HG03558 (cell line): ENCODE data around the gene MTHFS.

Source experiments
- ATAC-seq: cut with Tn5 transposase; IDR thresholded peaks from one replicate; pipeline ENCODE4 v1.9.1; 2021; ENCODE audit warnings: moderate number of reproducible peaks; ENCODE audit not compliant: unreplicated experiment; ENCODE audit errors: extremely low read depth

Gene MTHFS

DNA sequence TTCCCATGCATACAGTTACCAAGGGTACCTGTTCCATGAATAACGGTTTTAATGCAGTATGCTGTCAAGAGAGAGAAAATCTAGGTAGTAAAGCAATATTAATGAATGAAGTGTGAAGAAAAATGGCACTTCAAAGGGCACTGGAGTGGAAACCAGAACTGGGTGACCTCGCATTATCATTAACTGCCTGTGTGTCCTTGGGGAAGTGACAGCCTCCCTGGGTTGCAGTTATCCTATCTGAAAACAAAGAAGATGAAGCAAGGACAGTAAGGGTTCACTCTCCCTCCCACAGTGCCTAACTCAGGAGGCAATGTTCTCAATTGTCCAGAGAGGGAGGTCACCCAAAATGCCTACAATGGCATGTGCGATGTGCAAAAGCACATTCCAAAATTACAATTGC, 15.1 kb downstream of the MTHFS start:
- no peak for ATAC-seq

DNA sequence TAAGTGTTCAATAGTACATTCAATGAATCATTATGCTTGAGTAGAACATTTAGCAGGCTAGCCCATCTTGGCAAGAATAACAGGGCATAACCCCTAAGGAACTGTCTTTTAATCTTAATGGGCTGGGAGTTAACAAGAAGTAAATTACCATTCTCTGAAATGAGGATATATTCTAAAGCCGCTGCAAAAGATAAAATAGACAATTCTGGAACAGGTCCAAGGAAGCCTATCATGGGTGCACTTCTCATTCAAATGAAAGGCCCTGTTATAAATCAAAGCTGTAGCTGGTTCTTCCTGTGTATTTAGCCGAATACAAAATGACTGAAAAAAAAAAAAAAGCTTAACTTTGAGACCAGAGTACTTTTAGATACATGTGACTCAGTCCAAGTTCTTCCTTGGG, 15.6 kb downstream of the MTHFS start:
- no peak for ATAC-seq

DNA sequence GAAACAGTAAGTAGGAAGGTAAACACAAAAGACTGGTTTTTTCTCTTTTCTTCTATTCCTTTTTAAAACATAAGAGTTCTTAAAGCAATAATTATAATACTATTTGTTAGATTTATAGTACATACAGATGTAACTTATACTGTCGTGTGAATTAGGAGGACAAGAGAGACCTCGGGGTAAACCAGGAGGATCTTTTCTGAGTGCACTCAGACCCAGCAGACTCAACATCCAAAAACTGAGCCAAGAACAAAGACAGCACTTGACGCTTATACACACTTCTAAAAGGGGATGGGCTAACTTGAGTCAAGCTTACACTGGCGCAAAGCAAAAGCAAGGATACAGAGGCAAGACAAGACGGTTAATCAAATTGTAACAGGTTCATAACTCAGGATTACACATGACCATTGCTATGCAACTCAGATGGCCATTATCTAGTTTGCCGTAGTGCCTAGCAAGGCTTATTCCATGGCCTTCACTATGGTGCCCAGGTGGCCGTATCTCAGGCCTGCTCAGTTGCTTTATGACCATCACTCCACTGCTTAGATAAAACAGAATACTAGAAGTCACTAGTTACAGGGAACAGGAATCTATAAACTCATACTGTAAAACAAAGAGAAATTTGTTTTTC, 18.6 kb downstream of the MTHFS start:
- no peak for ATAC-seq

DNA sequence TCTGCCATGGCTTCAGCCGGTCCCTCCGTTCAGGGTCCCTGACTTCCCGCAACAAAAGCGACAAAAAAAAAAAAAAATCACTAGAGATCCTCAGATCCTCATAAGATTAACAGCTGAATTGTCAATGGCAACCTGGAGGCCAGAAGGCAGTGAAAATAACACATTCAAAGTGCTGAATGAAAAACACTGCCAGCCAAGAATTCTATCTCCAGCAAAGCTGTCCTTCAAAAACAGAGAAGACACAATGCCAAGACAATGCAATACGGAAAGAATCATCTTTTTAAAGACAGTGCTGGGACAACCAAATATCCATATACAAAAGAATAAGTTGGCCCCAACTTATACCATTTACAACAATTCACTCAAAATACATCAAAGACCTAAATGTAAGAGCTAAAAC, 21.6 kb downstream of the MTHFS start:
- ATAC-seq, result no peak

DNA sequence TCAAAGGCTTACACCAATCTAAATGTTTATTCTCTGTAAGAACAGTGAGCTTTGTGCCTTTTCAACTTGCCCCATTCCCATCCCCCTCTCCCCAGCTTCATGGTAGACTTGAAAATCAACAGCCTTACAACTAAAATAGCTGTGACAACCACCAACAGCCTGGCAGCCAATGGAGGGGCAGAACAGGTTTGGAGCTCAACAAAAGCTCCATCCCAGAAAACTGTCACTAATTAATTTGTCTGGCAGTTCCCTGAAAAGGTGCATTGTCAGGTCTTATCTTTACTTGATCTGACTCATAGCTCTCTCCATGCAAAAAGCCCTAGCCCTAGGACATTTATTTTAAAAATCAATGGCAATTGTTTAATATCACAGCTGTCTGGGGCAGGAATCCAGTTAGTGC, 22.6 kb downstream of the MTHFS start:
- no peak for ATAC-seq

DNA sequence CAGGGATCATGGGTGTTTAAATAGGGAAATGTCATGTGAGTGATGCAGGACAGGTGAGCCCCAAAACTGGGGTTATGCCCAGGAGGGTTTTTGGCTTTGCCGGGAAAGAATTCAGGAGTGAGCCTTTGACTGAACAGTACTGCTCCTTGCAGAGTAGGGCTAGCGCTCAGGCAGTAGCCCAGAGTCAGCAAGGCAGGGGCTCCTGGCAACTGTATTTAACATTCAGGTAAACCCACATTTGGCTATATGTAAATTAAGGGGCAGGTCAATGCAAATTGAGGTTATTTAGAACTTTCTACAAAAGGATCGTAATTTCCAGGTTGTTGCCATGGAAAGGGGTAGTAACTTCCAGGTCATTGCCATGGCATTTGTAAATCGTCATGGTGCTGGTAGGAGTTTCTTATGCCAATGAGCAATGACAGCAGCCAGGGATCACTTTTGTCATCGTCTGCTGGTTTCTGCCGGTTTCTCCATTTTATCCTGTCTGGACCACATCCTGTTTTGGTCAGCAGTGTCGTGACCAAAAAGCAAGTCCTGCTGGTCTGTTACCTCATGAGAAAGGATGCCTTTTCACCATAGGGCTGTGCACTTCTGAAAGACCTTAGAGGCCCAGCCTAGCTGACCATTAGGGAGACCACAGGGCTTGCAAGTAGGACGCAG, 24.3 kb downstream of the MTHFS start:
- ATAC-seq, result no peak

DNA sequence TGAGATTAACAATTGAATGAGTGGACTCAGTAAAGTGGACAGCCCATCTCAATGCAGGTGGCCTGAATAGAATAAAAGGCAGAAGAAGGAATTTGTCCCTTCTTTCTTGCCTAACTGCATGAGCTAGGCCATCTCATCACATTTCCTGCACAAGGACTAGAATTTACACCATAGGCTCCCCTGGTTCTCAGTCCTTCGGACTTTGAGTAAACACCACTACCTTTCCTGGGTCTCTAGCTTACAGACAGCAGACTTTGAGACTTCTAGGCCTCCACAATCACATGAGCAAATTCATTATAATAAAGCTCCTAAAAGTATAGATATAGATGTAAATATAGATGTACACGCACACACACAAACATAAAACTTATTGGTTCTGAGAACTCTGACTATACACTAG, 28.3 kb downstream of the MTHFS start:
- no peak for ATAC-seq

DNA sequence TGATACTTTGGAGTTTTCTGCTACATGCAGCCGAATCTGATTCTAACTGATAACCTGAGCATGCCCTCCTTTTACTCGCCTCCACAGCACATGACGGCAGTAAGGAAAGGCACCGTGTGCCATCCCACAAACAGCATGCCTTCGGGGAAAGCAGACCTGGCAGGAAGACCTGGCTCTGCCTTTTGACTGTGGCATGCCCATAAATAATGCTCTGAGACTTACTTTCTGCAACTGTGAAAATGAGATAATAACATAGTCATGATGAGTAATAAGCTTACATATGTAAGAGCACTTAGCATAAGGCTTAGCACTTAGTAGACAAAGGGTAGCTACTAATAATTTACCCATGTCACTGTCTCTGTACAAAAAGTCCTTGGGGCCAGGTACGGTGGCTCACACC, 32.9 kb downstream of the MTHFS start:
- ATAC-seq, result no peak

DNA sequence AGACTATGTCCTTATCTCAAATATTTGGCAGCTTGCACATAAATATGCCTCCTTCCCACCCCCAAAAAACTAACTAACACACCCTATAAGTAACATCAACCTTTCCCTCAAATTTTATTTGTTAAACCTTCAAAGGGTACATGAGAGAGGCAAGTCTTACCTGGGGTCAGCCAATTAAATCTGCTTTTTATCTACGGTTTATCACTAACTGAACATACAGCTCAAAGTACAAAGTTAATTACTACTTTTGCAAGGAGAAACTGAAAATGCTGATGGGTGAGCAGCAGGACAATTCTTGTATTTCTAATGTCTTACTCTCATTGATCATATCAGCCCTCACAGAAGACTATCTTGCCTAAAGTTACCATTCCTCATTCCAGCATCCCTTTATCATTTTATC, 34.6 kb downstream of the MTHFS start:
- no peak for ATAC-seq

DNA sequence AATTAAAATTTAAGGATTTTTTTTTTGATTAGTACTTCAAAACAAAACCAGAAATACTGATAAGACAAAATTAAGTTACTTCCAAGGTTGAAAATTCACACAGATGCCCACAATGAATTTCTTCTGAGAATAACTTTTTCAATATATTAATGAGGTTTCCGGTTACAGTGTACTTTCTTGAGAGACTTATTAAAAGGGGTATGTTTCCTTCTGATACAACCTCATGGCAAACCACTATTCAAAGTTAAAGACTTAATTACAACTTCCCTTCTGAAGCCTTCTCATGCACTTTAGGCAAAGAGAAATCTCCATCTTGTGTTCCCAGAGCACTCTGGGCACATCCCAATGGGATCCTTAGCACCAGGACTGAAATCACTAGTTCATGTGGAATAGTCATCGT, 36.2 kb downstream of the MTHFS start:
- no peak for ATAC-seq

DNA sequence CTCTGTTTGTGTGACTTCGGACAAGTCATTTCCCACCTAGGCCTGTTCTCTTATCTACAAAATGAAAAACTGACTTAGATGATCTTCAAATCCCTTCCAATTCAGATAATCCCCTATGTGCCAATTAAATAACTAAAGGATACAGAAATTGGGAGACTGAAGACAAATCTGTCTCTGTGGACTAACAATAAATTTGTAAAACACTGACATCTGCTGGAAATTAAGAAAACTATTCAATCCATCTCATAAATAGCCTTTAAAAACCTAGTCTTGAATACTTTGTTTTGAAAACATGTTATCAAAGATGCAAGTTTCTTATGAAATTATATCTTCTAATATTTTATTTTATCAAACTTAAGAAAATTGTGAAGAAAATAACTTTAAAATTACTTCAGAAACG, 38.3 kb downstream of the MTHFS start:
- ATAC-seq, result no peak

DNA sequence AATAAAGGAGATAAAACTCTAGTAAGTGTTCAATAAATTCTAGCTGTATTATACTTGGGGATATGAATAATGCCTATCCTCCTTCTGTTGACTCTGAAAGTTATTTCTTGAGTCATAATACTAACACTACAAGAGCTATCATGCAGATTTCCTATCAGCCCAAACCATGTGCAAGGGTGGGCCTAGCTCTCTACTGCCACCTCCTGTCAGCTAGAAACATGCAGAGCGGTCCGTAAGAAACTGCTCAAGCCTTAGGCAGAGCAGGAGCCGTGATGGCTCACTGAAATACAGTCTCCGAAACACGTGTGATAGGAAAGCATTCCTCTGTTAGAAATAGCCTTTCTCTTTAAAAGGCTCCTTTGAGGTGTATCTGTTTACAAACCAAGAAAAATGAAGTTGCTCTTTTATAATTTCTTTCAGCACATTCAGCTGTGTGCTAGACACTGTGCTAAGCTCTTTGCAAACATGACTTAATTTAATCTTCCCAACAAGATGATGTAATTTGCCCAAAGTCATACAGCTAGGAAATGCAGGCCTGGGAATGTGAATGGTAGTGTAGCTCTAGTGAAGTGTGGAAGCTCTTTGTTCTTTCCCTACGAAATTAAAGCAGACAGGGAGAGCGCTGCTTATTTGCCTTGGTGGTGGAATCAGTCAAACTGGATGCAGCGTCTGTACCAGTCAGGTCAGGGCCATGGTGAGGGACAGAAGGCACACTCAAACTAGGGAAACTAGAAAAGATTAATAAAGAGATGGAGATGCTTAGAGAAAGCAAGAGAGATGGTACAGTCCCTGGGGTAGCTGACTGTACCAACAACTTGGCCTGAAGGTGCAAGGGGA, 43.1 kb downstream of the MTHFS start:
- no peak for ATAC-seq

DNA sequence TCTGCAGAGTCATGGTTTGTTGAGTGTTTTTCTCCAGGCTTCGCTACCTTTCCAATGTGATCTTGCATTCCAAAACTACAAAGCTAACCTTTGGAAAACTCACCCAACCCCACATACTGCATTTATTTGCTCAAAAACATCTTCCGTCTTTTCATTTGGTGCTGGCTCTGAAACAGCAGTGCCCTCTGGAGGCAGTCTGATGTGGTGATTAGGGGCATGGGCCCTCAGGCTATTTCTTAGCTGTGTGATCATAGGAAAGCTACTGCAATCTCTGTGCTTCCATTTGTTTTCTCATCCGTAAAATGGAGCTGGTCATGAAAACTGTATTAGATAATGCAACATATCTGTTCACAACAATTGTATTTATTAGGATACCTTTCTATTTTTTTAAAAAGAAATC, 47.0 kb downstream of the MTHFS start:
- no peak for ATAC-seq

DNA sequence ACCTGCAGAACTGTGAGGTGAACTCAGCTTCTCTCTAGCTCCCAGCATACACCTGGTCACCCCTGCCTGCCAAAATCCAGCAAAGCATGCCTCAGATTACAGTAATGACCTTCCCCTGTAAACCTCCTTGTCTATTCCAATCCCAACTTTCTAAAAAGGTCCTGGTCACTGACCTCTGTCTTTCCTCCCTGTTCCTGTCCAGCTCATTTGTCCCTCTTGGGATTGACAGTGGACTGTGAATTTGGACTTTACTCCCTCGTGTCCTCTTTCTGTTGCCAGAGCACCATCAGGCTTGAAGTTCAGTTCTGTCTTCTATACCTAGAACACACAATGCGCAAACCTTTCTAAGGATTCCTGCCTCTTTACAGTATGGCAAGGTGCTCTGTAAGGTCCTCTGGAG, 50.3 kb downstream of the MTHFS start:
- ATAC-seq, result no peak

DNA sequence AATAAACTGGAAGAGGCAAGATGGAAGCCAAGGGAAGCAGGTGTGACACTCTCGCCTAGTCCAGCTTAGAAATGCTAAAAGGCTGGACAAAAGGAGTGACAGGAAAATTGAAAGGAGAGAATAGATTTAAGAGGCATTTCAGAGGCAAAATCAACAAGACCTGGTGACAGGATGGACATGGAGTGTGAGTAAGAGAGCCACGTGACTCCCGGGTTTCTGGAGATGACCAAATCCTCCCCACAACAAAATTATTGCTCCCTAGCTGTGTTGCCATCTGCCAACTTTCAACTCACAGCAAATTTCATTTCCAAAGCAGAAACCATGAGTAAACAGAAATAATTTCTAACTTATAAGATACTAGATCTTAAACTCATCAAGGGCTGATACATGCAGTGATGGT, 52.6 kb downstream of the MTHFS start:
- ATAC-seq, result no peak

DNA sequence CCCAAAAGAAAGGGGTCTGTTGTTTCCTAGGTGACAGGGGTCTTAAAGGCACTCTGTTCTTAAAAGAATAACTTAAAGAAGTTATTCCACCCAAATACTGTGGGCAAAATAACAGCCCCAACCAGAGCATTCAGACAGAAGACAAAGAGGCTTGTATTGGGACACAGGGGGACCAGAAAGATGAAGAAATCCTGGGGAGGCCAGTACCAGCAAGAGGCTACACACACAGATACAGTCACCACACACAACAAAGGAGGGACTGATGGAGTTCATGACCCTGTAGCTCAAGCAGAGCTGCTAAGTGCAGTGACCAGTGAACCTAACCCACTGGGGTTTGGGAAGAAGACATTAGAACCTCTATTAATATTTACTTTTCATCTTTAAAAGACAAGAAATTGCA, 59.0 kb downstream of the MTHFS start:
- no peak for ATAC-seq

DNA sequence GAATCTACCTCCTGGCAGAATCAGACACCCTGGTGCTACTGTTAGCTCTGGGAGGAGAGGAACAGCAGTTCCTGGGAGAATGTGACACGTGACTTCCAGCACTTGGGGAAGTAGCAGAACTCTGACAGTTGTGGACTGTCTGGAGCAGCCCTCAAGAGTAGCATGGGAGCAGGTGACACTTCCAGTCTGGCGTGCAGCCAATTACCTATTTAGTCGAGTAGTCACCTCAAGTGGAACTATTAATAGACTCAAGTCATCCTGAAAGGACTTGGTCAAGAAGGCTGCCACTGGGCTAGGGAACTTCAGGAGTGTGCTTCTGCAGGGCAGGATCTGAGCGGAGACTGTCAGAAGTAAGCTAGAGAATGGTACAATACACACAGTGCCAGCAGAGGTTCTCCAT, 62.3 kb downstream of the MTHFS start:
- ATAC-seq, result no peak

DNA sequence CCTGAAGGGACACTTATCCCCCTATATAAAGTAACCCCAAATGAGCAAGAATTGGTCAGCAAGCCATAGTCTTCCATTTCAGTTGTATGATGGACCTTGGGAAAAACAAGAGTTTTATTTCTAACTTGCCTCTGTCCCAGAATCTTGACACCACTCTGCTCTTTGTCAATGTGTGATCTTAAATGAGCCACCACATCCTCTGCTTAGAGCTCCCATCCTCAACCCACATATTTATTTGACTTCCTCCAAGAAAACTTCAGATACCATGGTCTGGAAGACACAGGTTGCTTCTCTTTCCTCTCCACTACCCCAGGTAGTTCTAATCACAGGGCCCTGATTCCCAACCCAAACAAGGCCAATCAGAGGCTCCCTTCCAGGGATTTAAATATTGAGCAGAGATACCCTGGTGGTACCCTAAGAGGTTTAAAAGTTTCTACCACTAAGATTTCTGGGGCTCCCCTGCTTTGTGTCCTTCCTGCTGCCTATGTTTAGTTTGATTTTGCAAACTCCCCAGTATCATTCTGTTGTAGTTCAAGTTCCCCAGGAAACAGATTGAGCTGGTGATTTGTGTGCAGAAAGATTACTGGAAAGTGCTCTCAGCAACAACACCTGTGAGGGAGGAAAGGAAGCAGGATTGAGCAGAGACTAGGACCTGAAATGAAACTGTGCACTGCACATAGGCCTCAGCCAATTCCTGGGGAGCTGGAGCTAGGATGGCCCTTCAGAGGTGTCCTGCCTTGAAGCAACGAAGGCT, 64.3 kb downstream of the MTHFS start:
- no peak for ATAC-seq

DNA sequence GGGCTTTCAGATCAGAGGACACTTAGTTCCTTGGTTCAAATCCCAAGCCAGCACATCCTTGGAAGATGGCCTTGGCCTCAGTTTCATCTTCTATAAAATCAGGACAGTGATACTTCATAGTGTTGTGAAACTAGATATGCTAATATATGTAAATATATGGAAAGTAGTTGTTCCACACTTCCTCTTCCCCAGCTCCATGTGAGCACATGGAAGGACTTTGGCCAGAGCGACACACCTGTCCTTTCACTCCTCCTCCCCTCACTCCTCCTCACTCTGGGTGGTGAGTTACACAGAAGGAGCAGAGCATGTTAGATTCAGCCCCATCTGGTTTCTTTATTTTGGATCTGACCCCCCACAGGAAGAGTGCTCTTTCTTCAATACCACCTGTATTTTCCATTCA, 65.2 kb downstream of the MTHFS start:
- ATAC-seq, result no peak

DNA sequence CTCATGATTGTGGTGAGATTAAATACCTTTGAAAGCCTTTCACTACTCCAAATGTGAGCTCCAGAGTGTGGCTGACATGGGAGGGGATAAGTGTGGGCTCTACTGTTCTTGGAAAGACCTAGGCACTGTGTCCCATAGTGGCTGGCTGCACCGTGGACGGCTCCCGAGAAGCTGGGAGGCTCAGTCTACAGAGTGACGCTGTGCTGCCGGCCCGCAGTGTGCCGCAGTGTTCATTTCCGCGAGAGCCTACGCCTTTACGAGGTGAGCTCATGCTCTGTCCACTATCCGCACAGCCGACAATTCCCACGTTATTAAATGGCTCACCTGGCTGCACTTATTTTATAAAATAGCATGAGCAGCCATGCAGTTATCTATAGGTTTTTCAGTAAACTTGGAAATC, 66.9 kb downstream of the MTHFS start:
- no peak for ATAC-seq

DNA sequence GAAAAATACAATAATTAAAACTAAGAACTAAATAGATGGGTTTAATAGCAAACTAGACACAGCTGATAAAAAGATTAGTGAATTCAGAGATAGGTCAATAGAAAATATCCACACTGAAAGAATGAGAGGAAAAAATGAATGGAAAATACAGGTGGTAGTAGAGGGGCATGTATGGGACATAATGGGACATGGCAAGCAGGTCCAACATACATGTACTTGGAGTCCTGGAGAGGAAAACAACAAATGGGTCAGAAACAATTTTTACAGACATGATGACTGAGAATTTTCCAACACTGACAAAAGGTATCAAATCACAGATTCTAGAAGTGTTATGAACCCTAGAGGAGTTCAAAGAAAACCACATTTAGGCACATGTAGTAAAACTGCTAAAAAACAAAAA, 68.4 kb downstream of the MTHFS start:
- ATAC-seq, result no peak
